MM.1S (cell line): ENCODE measurements around the gene ZFX.

ENCODE experiments used
- CTCF ChIP-seq: fragments of 300-600 bp; sonication (generic); IDR thresholded peaks from 2 replicates; pipeline ENCODE4 v1.5.1; 2016; ENCODE audit warnings: antibody characterized with exemption, low read length, mixed read lengths
- EZH2 ChIP-seq: fragments of 300-600 bp; sonication (generic); optimal IDR thresholded peaks from 2 replicates; pipeline ENCODE3; 2017; ENCODE audit warnings: low read depth, mild to moderate bottlenecking, antibody characterized with exemption, low read length, mixed read lengths

GRCh38 chrX:24214568-24214967 is 65.0 kb downstream of the ZFX start:
- TF ChIP-seq CTCF (no peak), EZH2 (no peak)
